BLaER1 treated with 17β-estradiol and CSF1 and Interleukin-3, amounts not matched to agents 10 nM and 100 nM (cell line): ENCODE data around the gene DOCK8.

ENCODE experiments used
- H3K27ac ChIP-seq, 11 experiments: shearing (Covaris generic); formaldehyde crosslinking; 2 replicates each; pipeline ENCODE4 v1.8.1; 2022
- H3K27me3 ChIP-seq, 11 experiments: shearing (Covaris generic); formaldehyde crosslinking; 2 replicates each; pipeline ENCODE4 v1.8.1; 2022
- H3K36me3 ChIP-seq, 11 experiments: shearing (Covaris generic); formaldehyde crosslinking; 2 replicates each; pipeline ENCODE4 v1.8.1; 2022
- H3K4me1 ChIP-seq, 10 experiments: shearing (Covaris generic); formaldehyde crosslinking; 2 replicates each; pipeline ENCODE4 v1.8.1; 2022
- H3K4me2 ChIP-seq, 11 experiments: shearing (Covaris generic); formaldehyde crosslinking; 2 replicates each; pipeline ENCODE4 v1.8.1; 2022
- H3K4me3 ChIP-seq, 10 experiments: shearing (Covaris generic); formaldehyde crosslinking; 2 replicates each; pipeline ENCODE4 v1.8.1; 2022
- H3K9ac ChIP-seq, 11 experiments: shearing (Covaris generic); formaldehyde crosslinking; 2 replicates each; pipeline ENCODE4 v1.8.1; 2022
- H3K9me3 ChIP-seq, 11 experiments: shearing (Covaris generic); formaldehyde crosslinking; replicated peaks in 1 of 11; 2 replicates each; pipeline ENCODE4 v1.8.1; 2022
- H4K20me1 ChIP-seq, 11 experiments: shearing (Covaris generic); formaldehyde crosslinking; 2 replicates each; pipeline ENCODE4 v1.8.1; 2022
- Cebpa-rat ChIP-seq, 11 experiments: shearing (Covaris generic); IDR thresholded peaks; 2 replicates each; pipeline ENCODE4 v1.8.1; 2022

Gene DOCK8

GRCh38 chr9:371349-371748 is 156.7 kb downstream of the DOCK8 start:
- no peaks in the 10 kb centered on the region for H3K27me3 ChIP-seq
- no peak overlapping the region for H3K9ac ChIP-seq
- no peak overlapping the region for H3K4me3 ChIP-seq
- H3K36me3 ChIP-seq, result peaks cover under 1 to 100% (median 80%) of the 10 kb centered on the region in 11 experiments; a peak in 20 of 22 replicates
- no peak overlapping the region for H3K4me2 ChIP-seq
- no peak overlapping the region for H3K27ac ChIP-seq
- H3K4me1 ChIP-seq, result peaks cover 0 to 6% (median 3%) of the 10 kb centered on the region in 10 experiments; a peak in 2 of 20 replicates
- no peaks in the 10 kb centered on the region for H3K9me3 ChIP-seq
- TF ChIP-seq Cebpa-rat (IDR thresholded peaks at IDR 0.05), result no peak
- no peaks in the 10 kb centered on the region; a peak in 1 of 22 replicates for H4K20me1 ChIP-seq

GRCh38 chr9:372128-372527 is 157.5 kb downstream of the DOCK8 start:
- TF ChIP-seq Cebpa-rat (IDR thresholded peaks at IDR 0.05), result no peak
- no peak overlapping the region for H3K27ac ChIP-seq
- H3K4me1 ChIP-seq, result peaks cover 0 to 6% (median 3%) of the 10 kb centered on the region in 10 experiments; a peak in 2 of 20 replicates
- no peaks in the 10 kb centered on the region for H3K9me3 ChIP-seq
- H3K4me3 ChIP-seq, result no peak overlapping the region
- peaks cover 9 to 100% (median 88%) of the 10 kb centered on the region in 11 experiments; a peak in 21 of 22 replicates for H3K36me3 ChIP-seq
- no peaks in the 10 kb centered on the region; a peak in 1 of 22 replicates for H4K20me1 ChIP-seq
- H3K9ac ChIP-seq, result no peak overlapping the region
- no peaks in the 10 kb centered on the region for H3K27me3 ChIP-seq
- H3K4me2 ChIP-seq, result no peak overlapping the region

- Histone ChIP-seq H3K9me3 (no peaks in the 10 kb centered on the region), H3K27me3 (no peaks in the 10 kb centered on the region)
Measured at GRCh38 chr9:373759-374206, 159.1 kb downstream of the DOCK8 start.

GRCh38 chr9:374736-375135 is 160.1 kb downstream of the DOCK8 start:
- no peak overlapping the region for H3K27ac ChIP-seq
- no peaks in the 10 kb centered on the region for H3K9me3 ChIP-seq
- H3K4me2 ChIP-seq, result no peak overlapping the region
- H3K4me3 ChIP-seq, result no peak overlapping the region
- no peaks in the 10 kb centered on the region for H3K27me3 ChIP-seq
- peaks cover 0 to 6% (median 3%) of the 10 kb centered on the region in 10 experiments; a peak in 2 of 20 replicates for H3K4me1 ChIP-seq
- H4K20me1 ChIP-seq, result no peaks in the 10 kb centered on the region; a peak in 1 of 22 replicates
- H3K36me3 ChIP-seq, result peaks cover 9 to 100% (median 92%) of the 10 kb centered on the region in 11 experiments; a peak in 20 of 22 replicates
- H3K9ac ChIP-seq, result no peak overlapping the region
- TF ChIP-seq Cebpa-rat (IDR thresholded peaks at IDR 0.05), result no peak

More at GRCh38 chr9:373759-374206, 159.1 kb downstream of the DOCK8 start:
- no peak for TF ChIP-seq Cebpa-rat (IDR thresholded peaks at IDR 0.05)
- peaks cover 9 to 100% (median 92%) of the 10 kb centered on the region in 11 experiments; a peak in 20 of 22 replicates for H3K36me3 ChIP-seq
- H4K20me1 ChIP-seq, result no peaks in the 10 kb centered on the region; a peak in 1 of 22 replicates
- H3K4me1 ChIP-seq, result peaks cover 0 to 6% (median 3%) of the 10 kb centered on the region in 10 experiments; a peak in 2 of 20 replicates
- no peak overlapping the region for H3K4me2 ChIP-seq
- no peak overlapping the region for H3K27ac ChIP-seq
- H3K4me3 ChIP-seq, result no peak overlapping the region
- H3K9ac ChIP-seq, result no peak overlapping the region

- Histone ChIP-seq H3K4me2 (no peak overlapping the region), H3K36me3 (peaks cover 9 to 95% (median 82%) of the 10 kb centered on the region in 11 experiments; a peak in 19 of 22 replicates), H3K9ac (no peak overlapping the region), H3K4me3 (no peak overlapping the region), H3K4me1 (0 out of 20 replicates have a peak, but pooled peaks cover 0 to 5% (median 0%) of the 10 kb centered on the region in 10 experiments), H3K9me3 (no peaks in the 10 kb centered on the region), H4K20me1 (no peaks in the 10 kb centered on the region; a peak in 1 of 22 replicates), H3K27ac (no peak overlapping the region), H3K27me3 (no peaks in the 10 kb centered on the region)
- TF ChIP-seq Cebpa-rat (IDR thresholded peaks at IDR 0.05), result no peak
Measured at GRCh38 chr9:376115-376514, 161.4 kb downstream of the DOCK8 start.

GRCh38 chr9:378263-378662 is 163.6 kb downstream of the DOCK8 start:
- no peak overlapping the region for H3K4me2 ChIP-seq
- no peaks in the 10 kb centered on the region for H3K4me1 ChIP-seq
- no peak overlapping the region for H3K9ac ChIP-seq
- no peak overlapping the region for H3K27ac ChIP-seq
- H3K36me3 ChIP-seq, result peaks cover 3 to 95% (median 74%) of the 10 kb centered on the region in 11 experiments; a peak in 17 of 22 replicates
- H3K27me3 ChIP-seq, result no peaks in the 10 kb centered on the region
- no peak overlapping the region for H3K4me3 ChIP-seq
- H4K20me1 ChIP-seq, result no peaks in the 10 kb centered on the region; a peak in 1 of 22 replicates
- H3K9me3 ChIP-seq, result no peaks in the 10 kb centered on the region
- no peak for TF ChIP-seq Cebpa-rat (IDR thresholded peaks at IDR 0.05)

- Histone ChIP-seq H3K4me2 (no peak overlapping the region), H3K4me1 (no peaks in the 10 kb centered on the region), H3K9ac (no peak overlapping the region), H3K4me3 (no peak overlapping the region), H3K27me3 (no peaks in the 10 kb centered on the region), H3K27ac (no peak overlapping the region), H3K36me3 (peaks cover 0 to 95% (median 45%) of the 10 kb centered on the region in 11 experiments; a peak in 13 of 22 replicates), H3K9me3 (no peaks in the 10 kb centered on the region), H4K20me1 (peaks cover 0 to 3% (median 0%) of the 10 kb centered on the region in 11 experiments; a peak in 1 of 22 replicates)
- no peak for TF ChIP-seq Cebpa-rat (IDR thresholded peaks at IDR 0.05)
Measured at GRCh38 chr9:382383-382782, 167.7 kb downstream of the DOCK8 start.

GRCh38 chr9:385818-386398 is 171.2 kb downstream of the DOCK8 start:
- H3K9ac ChIP-seq, result no peak overlapping the region
- 0 out of 22 replicates have a peak, but pooled peaks cover 0 to 3% (median 0%) of the 10 kb centered on the region in 11 experiments for H4K20me1 ChIP-seq
- no peak overlapping the region for H3K4me3 ChIP-seq
- H3K4me2 ChIP-seq, result no peak overlapping the region
- H3K27me3 ChIP-seq, result no peaks in the 10 kb centered on the region
- no peak for TF ChIP-seq Cebpa-rat (IDR thresholded peaks at IDR 0.05)
- H3K9me3 ChIP-seq, result no peaks in the 10 kb centered on the region
- no peak overlapping the region for H3K27ac ChIP-seq
- no peaks in the 10 kb centered on the region for H3K4me1 ChIP-seq
- H3K36me3 ChIP-seq, result peaks cover 0 to 100% (median 29%) of the 10 kb centered on the region in 11 experiments; a peak in 13 of 22 replicates

GRCh38 chr9:389159-389558 is 174.5 kb downstream of the DOCK8 start:
- no peak overlapping the region for H3K4me3 ChIP-seq
- H3K4me1 ChIP-seq, result no peaks in the 10 kb centered on the region
- no peaks in the 10 kb centered on the region for H3K27me3 ChIP-seq
- H3K9ac ChIP-seq, result no peak overlapping the region
- H3K27ac ChIP-seq, result no peak overlapping the region
- no peak for TF ChIP-seq Cebpa-rat (IDR thresholded peaks at IDR 0.05)
- no peak overlapping the region for H3K4me2 ChIP-seq
- 0 out of 22 replicates have a peak, but pooled peaks cover 0 to 3% (median 0%) of the 10 kb centered on the region in 11 experiments for H4K20me1 ChIP-seq
- H3K36me3 ChIP-seq, result peaks cover 0 to 99% (median 20%) of the 10 kb centered on the region in 11 experiments; a peak in 13 of 22 replicates
- no peaks in the 10 kb centered on the region for H3K9me3 ChIP-seq
